Mucosa of rectum (tissue), 2 donors: ENCODE measurements around the gene WASHC4.
"Not testable (repeated sequence)": the region's sequence is repeated elsewhere in the genome, so short reads cannot be mapped to it uniquely, and the experiment has no call there.

Source experiments
- H3K27ac ChIP-seq, 2 donors: one replicate each; pipeline ENCODE4 v1.7.0; 2013; ENCODE audit warnings: inconsistent platforms in 2 of 2, low read depth in 2 of 2, low read length in 2 of 2
- H3K27me3 ChIP-seq, 2 donors: one replicate each; pipeline ENCODE4 v1.7.0; 2013; ENCODE audit warnings: low read length in 2 of 2; ENCODE audit not compliant: control insufficient read depth in 2 of 2, insufficient read depth in 2 of 2
- H3K36me3 ChIP-seq, 2 donors: one replicate each; pipeline ENCODE4 v1.7.0; 2013; ENCODE audit warnings: low read length in 2 of 2; ENCODE audit not compliant: control insufficient read depth in 2 of 2, insufficient read depth in 2 of 2
- H3K4me1 ChIP-seq, 2 donors: one replicate each; pipeline ENCODE4 v1.7.0; 2013; ENCODE audit warnings: low read length in 2 of 2, mild to moderate bottlenecking in 1 of 2; ENCODE audit not compliant: control insufficient read depth in 2 of 2, insufficient read depth in 2 of 2
- H3K4me3 ChIP-seq, 2 donors: one replicate each; pipeline ENCODE4 v1.7.0; 2013; ENCODE audit warnings: low read length in 2 of 2
- H3K9ac ChIP-seq, 2 donors: one replicate each; pipeline ENCODE4 v1.7.0; 2013; ENCODE audit warnings: low read length in 2 of 2, low read depth in 1 of 2, mild to moderate bottlenecking in 1 of 2
- H3K9me3 ChIP-seq, 2 donors: one replicate each; pipeline ENCODE4 v1.7.0; 2013; ENCODE audit warnings: low read length in 2 of 2; ENCODE audit not compliant: control insufficient read depth in 2 of 2
- donor health status: healthy.
- donor health status: Normal muscosa, but diverticular disease.

Gene WASHC4

GRCh38 chr12:105162174-105162573 is 54.6 kb downstream of the WASHC4 start:
- Histone ChIP-seq H3K36me3 (peaks cover 42 to 68% of the 10 kb centered on the region in 2 donors), H3K9me3 (no peaks in the 10 kb centered on the region), H3K9ac (no peak overlapping the region), H3K27me3 (no peaks in the 10 kb centered on the region), H3K27ac (no peak overlapping the region), H3K4me3 (no peak overlapping the region), H3K4me1 (no peaks in the 10 kb centered on the region)

- peaks cover 51 to 61% of the 10 kb centered on the region in 2 donors for H3K36me3 ChIP-seq
- H3K9ac ChIP-seq, result no peak overlapping the region
- H3K4me3 ChIP-seq, result no peak overlapping the region
- H3K4me1 ChIP-seq, result no peaks in the 10 kb centered on the region
- H3K27ac ChIP-seq, result no peak overlapping the region
- H3K9me3 ChIP-seq, result no peaks in the 10 kb centered on the region
- no peaks in the 10 kb centered on the region for H3K27me3 ChIP-seq
Measured at GRCh38 chr12:105164068-105164467, 56.5 kb downstream of the WASHC4 start.

- no peak overlapping the region for H3K4me3 ChIP-seq
- H3K27ac ChIP-seq, result no peak overlapping the region
- H3K27me3 ChIP-seq, result no peaks in the 10 kb centered on the region
- peaks cover 61 to 66% of the 10 kb centered on the region in 2 donors for H3K36me3 ChIP-seq
- H3K4me1 ChIP-seq, result no peaks in the 10 kb centered on the region
- no peak overlapping the region for H3K9ac ChIP-seq
- H3K9me3 ChIP-seq, result no peaks in the 10 kb centered on the region
Measured at GRCh38 chr12:105166736-105167135, 59.2 kb downstream of the WASHC4 start.

GRCh38 chr12:105167346-105167745 is 59.8 kb downstream of the WASHC4 start:
- no peak overlapping the region for H3K27ac ChIP-seq
- H3K9me3 ChIP-seq, result no peaks in the 10 kb centered on the region
- H3K4me1 ChIP-seq, result no peaks in the 10 kb centered on the region
- peaks cover 58 to 60% of the 10 kb centered on the region in 2 donors for H3K36me3 ChIP-seq
- H3K9ac ChIP-seq, result no peak overlapping the region
- no peaks in the 10 kb centered on the region for H3K27me3 ChIP-seq
- H3K4me3 ChIP-seq, result no peak overlapping the region

- Histone ChIP-seq H3K9ac (no peak overlapping the region), H3K4me1 (no peaks in the 10 kb centered on the region), H3K9me3 (no peaks in the 10 kb centered on the region), H3K4me3 (no peak overlapping the region), H3K27me3 (no peaks in the 10 kb centered on the region), H3K36me3 (peaks cover 56 to 58% of the 10 kb centered on the region in 2 donors), H3K27ac (no peak overlapping the region)
Measured at GRCh38 chr12:105168006-105168405, 60.5 kb downstream of the WASHC4 start.

GRCh38 chr12:105170139-105170538 is 62.6 kb downstream of the WASHC4 start:
- Histone ChIP-seq H3K9ac (no peak overlapping the region), H3K4me3 (no peak overlapping the region), H3K27ac (no peak overlapping the region), H3K27me3 (no peaks in the 10 kb centered on the region), H3K9me3 (no peaks in the 10 kb centered on the region), H3K36me3 (peaks cover 50% of the 10 kb centered on the region in 2 donors), H3K4me1 (no peaks in the 10 kb centered on the region)

- Histone ChIP-seq H3K27me3 (no peaks in the 10 kb centered on the region), H3K36me3 (peaks cover 46 to 49% of the 10 kb centered on the region in 2 donors), H3K9ac (no peak overlapping the region), H3K4me3 (no peak overlapping the region), H3K4me1 (no peaks in the 10 kb centered on the region), H3K9me3 (no peaks in the 10 kb centered on the region), H3K27ac (no peak overlapping the region)
Measured at GRCh38 chr12:105171691-105172436, 64.3 kb downstream of the WASHC4 start.

GRCh38 chr12:105175397-105175990 is 68.0 kb downstream of the WASHC4 start:
- Histone ChIP-seq H3K27ac (no peak overlapping the region), H3K9ac (no peak overlapping the region), H3K4me3 (no peak overlapping the region), H3K27me3 (no peaks in the 10 kb centered on the region), H3K36me3 (peaks cover 27 to 34% of the 10 kb centered on the region in 2 donors), H3K4me1 (no peaks in the 10 kb centered on the region), H3K9me3 (no peaks in the 10 kb centered on the region)

GRCh38 chr12:105177208-105177607 is 69.7 kb downstream of the WASHC4 start:
- Histone ChIP-seq H3K27me3 (no peaks in the 10 kb centered on the region), H3K9me3 (no peaks in the 10 kb centered on the region), H3K4me3 (no peak overlapping the region), H3K27ac (no peak overlapping the region), H3K36me3 (peaks cover 25 to 31% of the 10 kb centered on the region in 2 donors), H3K4me1 (no peaks in the 10 kb centered on the region), H3K9ac (no peak overlapping the region)

- H3K4me3 ChIP-seq, H3K9ac ChIP-seq, H3K9me3 ChIP-seq, H3K27me3 ChIP-seq, H3K27ac ChIP-seq, H3K4me1 ChIP-seq: not testable (repeated sequence)
- H3K36me3 ChIP-seq, result peaks cover 20 to 22% of the 10 kb centered on the region in 2 donors
Measured at GRCh38 chr12:105179114-105179513, 71.6 kb downstream of the WASHC4 start.
